ENCODE results near the gene SEMA4D. TPM values are rescaled to one million over a fixed set of nuclear protein-coding genes. Genes with fewer than 3 reads are reported as not detected.

Gene SEMA4D
- total RNA-seq, 1 donor from 2014 or later, result 12.3 TPM

- no peak for TF ChIP-seq CTCF (conservative IDR thresholded peaks at IDR 0.05; ENCODE audit: low read depth, low read length)
- no peak overlapping the region for H3K4me3 ChIP-seq (ENCODE audit: low read depth, low read length)
- no peak for DNase-seq (ENCODE audit: low read depth)
Observed at GRCh38 chr9:89446961-89447310, 51.0 kb downstream of the SEMA4D start.

GRCh38 chr9:89446261-89446960, 51.5 kb downstream of the SEMA4D start:
- TF ChIP-seq CTCF (conservative IDR thresholded peaks at IDR 0.05; ENCODE audit: low read depth, low read length), result no peak
- H3K4me3 ChIP-seq (ENCODE audit: low read depth, low read length), result no peak overlapping the region
- DNase-seq (ENCODE audit: low read depth), result no peak

GRCh38 chr9:89445801-89446251, 52.1 kb downstream of the SEMA4D start:
- TF ChIP-seq CTCF (conservative IDR thresholded peaks at IDR 0.05; ENCODE audit: low read depth, low read length), result no peak
- H3K4me3 ChIP-seq (ENCODE audit: low read depth, low read length), result no peak overlapping the region
- DNase-seq (ENCODE audit: low read depth), result no peak

DNA sequence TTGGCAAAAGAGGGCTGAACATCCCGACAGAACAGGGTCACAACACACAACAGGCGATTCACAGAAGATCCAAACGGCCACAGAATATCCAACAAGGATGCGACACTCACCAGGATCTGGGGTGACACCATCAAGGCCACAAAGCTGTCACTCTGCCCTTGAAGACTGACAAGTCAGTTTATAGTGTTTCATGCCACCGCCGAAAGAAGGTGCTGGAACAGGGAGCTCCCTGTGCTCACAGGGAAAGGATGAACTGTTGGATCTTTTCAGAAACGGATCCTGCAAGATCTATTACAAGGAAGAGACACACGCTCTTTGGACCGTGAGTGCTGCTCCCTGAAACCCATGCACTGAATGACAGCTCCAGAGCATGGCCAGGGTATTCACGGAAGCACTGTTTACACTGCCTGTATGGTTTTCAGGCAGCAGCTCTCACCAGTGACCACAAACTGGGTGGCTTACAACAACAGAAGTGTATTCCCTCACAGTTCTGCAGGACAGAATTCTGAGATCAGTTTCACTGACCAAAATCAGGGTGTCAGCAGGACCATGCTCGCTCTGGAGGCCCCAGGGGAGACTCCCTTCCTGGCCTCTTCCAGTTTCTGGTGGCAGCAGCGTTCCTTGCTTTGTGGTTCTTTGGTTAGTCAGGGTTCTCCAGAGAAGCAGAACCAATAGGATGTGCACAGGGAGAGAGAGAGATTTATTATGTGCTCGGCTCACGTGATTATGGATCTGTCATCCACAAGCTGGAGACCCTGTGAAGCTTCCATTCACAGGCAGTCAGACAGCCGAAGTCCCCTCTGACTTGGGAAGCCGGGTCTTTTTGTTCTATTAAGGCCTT, 52.8 kb downstream of the SEMA4D start:
- no peak for TF ChIP-seq CTCF (conservative IDR thresholded peaks at IDR 0.05; ENCODE audit: low read depth, low read length)

GRCh38 chr9:89444274-89444673, 53.6 kb downstream of the SEMA4D start:
- no peak for DNase-seq (ENCODE audit: low read depth)
- H3K4me3 ChIP-seq (ENCODE audit: low read depth, low read length), result no peak overlapping the region
- TF ChIP-seq CTCF (conservative IDR thresholded peaks at IDR 0.05; ENCODE audit: low read depth, low read length), result no peak

More for the DNA sequence above, 52.8 kb downstream of the SEMA4D start:
- no peak overlapping the region for H3K4me3 ChIP-seq (ENCODE audit: low read depth, low read length)
- no peak for DNase-seq (ENCODE audit: low read depth)

DNA sequence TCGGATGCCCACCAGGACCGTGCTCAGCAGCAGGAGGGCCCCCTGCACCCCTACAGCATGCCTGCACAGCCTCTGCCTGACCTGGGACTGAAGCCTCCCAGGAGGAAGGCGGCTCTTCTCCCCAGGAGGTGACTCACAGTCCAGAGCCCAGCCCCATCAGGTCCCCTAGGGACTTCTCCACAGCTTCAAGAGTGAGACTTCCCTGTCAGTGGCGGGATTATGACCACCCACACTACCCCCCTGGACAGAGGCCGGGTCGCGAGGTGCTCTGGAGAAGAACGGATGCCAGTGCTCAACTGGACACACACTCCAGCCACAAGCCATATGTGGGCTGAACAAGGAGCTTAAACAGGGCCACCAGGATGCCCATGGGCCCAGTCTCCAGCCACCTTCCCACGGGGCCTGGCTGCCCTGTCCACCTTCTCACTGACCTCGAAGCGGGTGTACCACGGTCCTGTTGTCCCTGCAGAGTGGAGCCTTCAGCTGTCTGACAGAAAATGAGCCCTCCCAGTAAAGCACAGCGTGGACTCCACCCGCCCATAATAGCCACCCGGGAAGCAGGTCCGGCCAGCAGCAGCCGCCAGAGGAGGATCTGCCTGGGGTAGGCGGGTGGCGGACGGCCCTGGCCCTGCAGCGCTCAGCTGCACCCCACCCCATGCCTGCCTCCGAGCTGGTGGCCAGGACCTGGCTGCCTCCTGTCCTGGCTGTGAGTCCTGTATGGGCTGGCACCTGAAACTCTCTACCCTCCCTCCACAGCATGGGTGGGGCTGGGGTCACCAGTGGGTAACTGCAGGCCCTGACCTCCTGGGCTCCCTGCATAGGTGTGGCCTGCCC, 54.7 kb downstream of the SEMA4D start:
- DNase-seq (ENCODE audit: low read depth), result no peak
- no peak for TF ChIP-seq CTCF (conservative IDR thresholded peaks at IDR 0.05; ENCODE audit: low read depth, low read length)
- no peak overlapping the region for H3K4me3 ChIP-seq (ENCODE audit: low read depth, low read length)

Data from epithelial cell of proximal tubule (primary cell).